HepG2 (cell line): ENCODE measurements around the gene C4orf17. TPM values are rescaled to one million over a fixed set of nuclear protein-coding genes. Genes with fewer than 3 reads are reported as not detected.

ENCODE experiments used
- ATAC-seq: fragments of 200-7000 bp; cut with Tn5 transposase; 3 replicates; pipeline ENCODE4 v1.9.1; 2020; ENCODE audit warnings: mild to moderate bottlenecking, moderate library complexity
- BruUV-seq: library from RNA; stranded (reverse); fragments of 400-500 nt; replicated peaks from 2 replicates; lab custom pipeline; 2021; lab: Mats Ljungman, UMichigan
- CTCF ChIA-PET: fragments of 300-600 bp; formaldehyde crosslinking; extraction: SDS; loops from one replicate; lab custom pipeline; 2021; ENCODE audit warnings: low total read pairs, inconsistent platforms, low intra/inter-chr PET ratio; lab: Yijun Ruan, JAX
- POLR2A ChIA-PET: fragments of 350-600 bp; sonication (Branson Sonifier 250); formaldehyde crosslinking; loops from one replicate; lab custom pipeline; 2020; ENCODE audit warnings: antibody characterized with exemption, inconsistent platforms; lab: Yijun Ruan, JAX
- DNase-seq: peaks from one replicate; pipeline ENCODE4 v3.0.0-alpha.2; 2015; ENCODE audit warnings: low spot score
- FAIRE-seq: peaks from 3 replicates; lab custom pipeline; 2011; peaks lifted over from hg19 to GRCh38; lab: Jason Lieb, UNC
- H2AFZ ChIP-seq: one replicate; pipeline ENCODE4 v1.6.1; 2011; ENCODE audit warnings: low read length, inconsistent platforms
- H3K27ac ChIP-seq: fragments of 300-600 bp; 3 replicates; pipeline ENCODE4 v1.8.0; 2011; ENCODE audit warnings: mixed run types, mild to moderate bottlenecking, mixed read lengths, low read length, inconsistent platforms; ENCODE audit not compliant: insufficient read depth; ENCODE audit errors: extremely low read length
- H3K27me3 ChIP-seq, 2 experiments: fragments of 200-600 bp in 1 of 2; 2 replicates in 1 of 2; 3 replicates in 1 of 2; pipeline versions ENCODE4 v1.6.0 to v1.8.0; 2011; ENCODE audit warnings: low read length in 2 of 2, mild to moderate bottlenecking in 2 of 2, moderate library complexity in 2 of 2, inconsistent platforms in 1 of 2; ENCODE audit not compliant: insufficient read depth in 2 of 2, control insufficient read depth in 1 of 2
- H3K36me3 ChIP-seq, 2 experiments: fragments of 200-600 bp in 1 of 2; replicated peaks in 1 of 2; 2 replicates in 1 of 2; 3 replicates in 1 of 2; pipeline versions ENCODE4 v1.5.1 to v1.8.0; 2011; ENCODE audit warnings: low read length in 2 of 2, inconsistent platforms in 1 of 2; ENCODE audit not compliant: insufficient read depth in 2 of 2, control insufficient read depth in 1 of 2
- H3K4me1 ChIP-seq: 2 replicates; pipeline ENCODE4 v1.5.1; 2012; ENCODE audit warnings: low read length, inconsistent platforms; ENCODE audit not compliant: insufficient read depth
- H3K4me2 ChIP-seq: 2 replicates; pipeline ENCODE4 v1.6.0; 2011; ENCODE audit warnings: low read depth, low read length, inconsistent platforms
- H3K4me3 ChIP-seq, 3 experiments: fragments of 200-600 bp in 1 of 3; sonication (generic), shearing (Covaris generic) in 1 of 3; replicated peaks in 1 of 3; 2 replicates each; pipeline ENCODE4 v1.5.1; 2011 to 2016; ENCODE audit warnings: low read length in 3 of 3, inconsistent platforms in 2 of 3, low read depth in 2 of 3, mild to moderate bottlenecking in 2 of 3, control low read depth in 1 of 3, mixed read lengths in 1 of 3; ENCODE audit not compliant: insufficient read depth in 1 of 3
- H3K79me2 ChIP-seq: one replicate; pipeline ENCODE4 v1.6.1; 2011; ENCODE audit warnings: low read length, inconsistent platforms; ENCODE audit not compliant: insufficient read depth
- H3K9ac ChIP-seq: 2 replicates; pipeline ENCODE4 v1.6.0; 2011; ENCODE audit warnings: mild to moderate bottlenecking, low read depth, low read length, inconsistent platforms; ENCODE audit not compliant: insufficient read depth
- H3K9me3 ChIP-seq: 2 replicates; pipeline ENCODE4 v1.5.1; 2012; ENCODE audit warnings: mild to moderate bottlenecking, low read length
- H4K20me1 ChIP-seq: 2 replicates; pipeline ENCODE4 v1.6.0; 2011; ENCODE audit warnings: inconsistent platforms, mild to moderate bottlenecking, low read length, moderate library complexity; ENCODE audit not compliant: insufficient read depth
- EHMT2 ChIP-seq: fragments of 200-600 bp; sonication (generic); IDR thresholded peaks from 2 replicates; pipeline ENCODE4 v1.7.0; 2017; ENCODE audit warnings: antibody characterized with exemption, low read depth, low read length, borderline replicate concordance
- FOXA1 ChIP-seq, 2 experiments: fragments of 450-650 bp in 1 of 2; sonication (generic) in 1 of 2; formaldehyde crosslinking in 1 of 2; IDR thresholded peaks; 2 replicates each; pipeline versions ENCODE4 v1.4.0 to v1.6.1; 2016 to 2020; ENCODE audit warnings: missing genetic modification reagents in 1 of 2
- FOXA3 ChIP-seq: IDR thresholded peaks from 2 replicates; pipeline ENCODE4 v1.6.1; 2016; ENCODE audit warnings: missing genetic modification reagents, missing compliant biosample characterization
- GATAD2A ChIP-seq: IDR thresholded peaks from 2 replicates; pipeline ENCODE4 v1.6.1; 2016
- KDM5A ChIP-seq: fragments of 200-600 bp; sonication (generic); IDR thresholded peaks from 2 replicates; pipeline ENCODE4 v1.7.0; 2018; ENCODE audit warnings: antibody characterized with exemption, mild to moderate bottlenecking, low read length, borderline replicate concordance
- RXRB ChIP-seq: IDR thresholded peaks from 2 replicates; pipeline ENCODE4 v1.6.1; 2016; ENCODE audit warnings: borderline replicate concordance, missing genetic modification reagents, missing compliant biosample characterization
- STAT5B ChIP-seq: sonication (generic); formaldehyde crosslinking; IDR thresholded peaks from 2 replicates; pipeline ENCODE4 v1.4.0; 2020; ENCODE audit warnings: missing genetic modification reagents
- THAP11 ChIP-seq: IDR thresholded peaks from 2 replicates; pipeline ENCODE4 v1.6.1; 2016; ENCODE audit warnings: missing biosample characterization, missing genetic modification reagents
- ZNF292 ChIP-seq: sonication (generic); formaldehyde crosslinking; IDR thresholded peaks from 2 replicates; pipeline ENCODE4 v1.8.1; 2022; ENCODE audit warnings: mild to moderate bottlenecking, low read depth, missing genetic modification reagents, borderline replicate concordance
- ZNF605 ChIP-seq: sonication (generic); formaldehyde crosslinking; IDR thresholded peaks from 2 replicates; pipeline ENCODE4 v1.8.0; 2022; ENCODE audit warnings: mild to moderate bottlenecking, missing genetic modification reagents
- ZNF883 ChIP-seq: sonication (generic); formaldehyde crosslinking; IDR thresholded peaks from 2 replicates; pipeline ENCODE4 v1.5.1; 2020; ENCODE audit warnings: mild to moderate bottlenecking, missing genetic modification reagents; ENCODE audit errors: not compliant biosample characterization
- ZSCAN25 ChIP-seq: sonication (generic); formaldehyde crosslinking; IDR thresholded peaks from 2 replicates; pipeline ENCODE4 v1.8.0; 2022; ENCODE audit warnings: mild to moderate bottlenecking, missing genetic modification reagents
- WGBS: methylation state at CpG from one replicate; pipeline ENCODE4 v1.1.6; 2017; ENCODE audit warnings: low lambda C conversion rate; 5-methylcytosine and 5-hydroxymethylcytosine counted together
- in situ Hi-C: cut with HindIII; loops from 2 replicates; pipeline ENCODE4 v1.10.0; 2017; ENCODE audit warnings: low pct_unique_long_range_greater_than_20kb; ENCODE audit not compliant: extremely low pct_ligation_motif_present
- intact Hi-C: fragments of 100-400 bp; cut with micrococcal nuclease; formaldehyde crosslinking; loops from one replicate; pipeline ENCODE4 v1.10.0; 2022; ENCODE audit not compliant: unreplicated experiment
- polyA plus RNA-seq, 8 experiments: library from polyadenylated mRNA; depleted of rRNA in 3 of 8; stranded (reverse) in 7 of 8; unstranded in 1 of 8; fragments of >200 nt; fragmentation: Illumina TruSeq in 4 of 8; extraction: Trizol in 4 of 8; gene quantifications; 2 replicates each; pipeline versions ENCODE4 v1.2.1 to v1.2.3, GENCODE V29; 2011 to 2016; ENCODE audit warnings: low read depth in 4 of 8, missing spikeins in 1 of 8, mixed read lengths in 1 of 8; ENCODE audit not compliant: insufficient read depth in 1 of 8
- total RNA-seq, 5 experiments: library from RNA; depleted of rRNA; stranded (reverse); fragments of >200 nt; fragmentation: Illumina TruSeq; extraction: Trizol; gene quantifications; 2 replicates each; pipeline ENCODE4 v1.2.3, GENCODE V29; 2016; ENCODE audit warnings: low read depth in 1 of 5
- TF ChIP-seq, protein P1 (sequence below): sonication (generic); formaldehyde crosslinking; IDR thresholded peaks from 2 replicates; pipeline ENCODE4 v1.5.1; 2020; ENCODE audit warnings: mild to moderate bottlenecking, moderate library complexity, missing genetic modification reagents
- TF ChIP-seq, protein P2 (sequence below): sonication (generic); formaldehyde crosslinking; conservative IDR thresholded peaks from 2 replicates; pipeline ENCODE4 v1.4.0; 2020; ENCODE audit warnings: mild to moderate bottlenecking, missing genetic modification reagents, moderate library complexity

C4orf17 gene
- total and polyA plus RNA-seq, 2 of the 13 experiments (the other 11 are each of a cell fraction or from before 2014, with no cell fraction given) = not detected

DNA sequence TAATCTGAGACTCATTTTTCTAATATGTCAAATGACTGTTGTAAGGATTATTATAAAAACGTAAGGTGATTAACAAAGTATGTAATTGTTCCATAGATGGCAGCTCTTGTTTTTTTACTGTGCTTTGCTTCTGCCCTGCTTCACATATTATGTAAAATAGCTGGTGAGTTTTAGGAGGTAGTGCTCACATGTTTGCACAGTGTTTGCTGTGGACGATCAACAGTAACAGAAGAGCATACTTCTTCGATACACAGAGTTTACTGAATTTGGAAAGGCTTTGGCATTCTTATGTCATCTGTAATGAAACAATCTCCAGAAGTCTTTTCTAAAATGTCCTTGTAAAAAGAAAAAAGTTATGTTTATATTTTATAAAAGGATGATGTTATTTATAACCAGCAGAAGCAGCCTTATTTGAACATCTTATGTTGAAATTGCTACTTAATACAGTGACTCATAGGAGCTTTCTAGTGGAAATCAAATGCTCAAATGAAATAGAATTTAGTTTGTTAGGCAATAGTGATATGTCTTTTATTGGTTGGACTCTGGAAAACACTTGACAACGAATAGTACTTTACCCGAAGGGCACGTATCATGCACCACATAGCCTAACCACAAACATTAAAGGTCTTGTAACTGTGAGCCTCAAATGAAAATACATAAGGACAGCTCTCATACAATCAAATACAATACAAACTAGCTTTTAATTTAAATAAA, 61.9 kb downstream of the C4orf17 start:
- POLR2A ChIA-PET = interaction anchor here (0.7 to 3.9 kb wide), 2 partner anchors 9 to 378 kb away, joined by 3 to 44 read pairs; partner anchors contain the start of genes H2AZ1 and TRMT10A
- H3K9ac ChIP-seq = no peak overlapping the region
- in situ Hi-C loops = no loop called here
- 7% methylated on average over 6 of the region's 6 CpGs for WGBS
- H3K4me2 ChIP-seq = peak overlapping the region; percentile 65
- no peak for TF ChIP-seq STAT5B (CRISPR knock-in tag)
- 0 out of 2 replicates have a peak, but pooled peaks have one; percentile 21 for TF ChIP-seq GATAD2A (CRISPR knock-in tag)
- TF ChIP-seq, protein P1, sequence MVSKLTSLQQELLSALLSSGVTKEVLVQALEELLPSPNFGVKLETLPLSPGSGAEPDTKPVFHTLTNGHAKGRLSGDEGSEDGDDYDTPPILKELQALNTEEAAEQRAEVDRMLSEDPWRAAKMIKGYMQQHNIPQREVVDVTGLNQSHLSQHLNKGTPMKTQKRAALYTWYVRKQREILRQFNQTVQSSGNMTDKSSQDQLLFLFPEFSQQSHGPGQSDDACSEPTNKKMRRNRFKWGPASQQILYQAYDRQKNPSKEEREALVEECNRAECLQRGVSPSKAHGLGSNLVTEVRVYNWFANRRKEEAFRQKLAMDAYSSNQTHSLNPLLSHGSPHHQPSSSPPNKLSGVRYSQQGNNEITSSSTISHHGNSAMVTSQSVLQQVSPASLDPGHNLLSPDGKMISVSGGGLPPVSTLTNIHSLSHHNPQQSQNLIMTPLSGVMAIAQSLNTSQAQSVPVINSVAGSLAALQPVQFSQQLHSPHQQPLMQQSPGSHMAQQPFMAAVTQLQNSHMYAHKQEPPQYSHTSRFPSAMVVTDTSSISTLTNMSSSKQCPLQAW (CRISPR knock-in tag) = no peak
- TF ChIP-seq THAP11 (CRISPR knock-in tag) = no peak
- no peak for TF ChIP-seq FOXA1 (IDR thresholded peaks at IDR 0.05)
- TF ChIP-seq FOXA1 (CRISPR knock-in tag; IDR thresholded peaks at IDR 0.05) = 0 out of 2 replicates have a peak, but pooled peaks have one; percentile 19
- no peak for TF ChIP-seq ZNF605 (CRISPR knock-in tag)
- TF ChIP-seq ZNF883 (CRISPR knock-in tag) = no peak
- peak; percentile 36; the same call in 1 of the 2 replicates for TF ChIP-seq ZNF292 (CRISPR knock-in tag)
- 0 out of 2 replicates have a peak, but pooled peaks have one; percentile 24 for TF ChIP-seq KDM5A
- TF ChIP-seq FOXA3 (CRISPR knock-in tag) = 0 out of 2 replicates have a peak, but pooled peaks have one; percentile 11
- TF ChIP-seq, protein P2, sequence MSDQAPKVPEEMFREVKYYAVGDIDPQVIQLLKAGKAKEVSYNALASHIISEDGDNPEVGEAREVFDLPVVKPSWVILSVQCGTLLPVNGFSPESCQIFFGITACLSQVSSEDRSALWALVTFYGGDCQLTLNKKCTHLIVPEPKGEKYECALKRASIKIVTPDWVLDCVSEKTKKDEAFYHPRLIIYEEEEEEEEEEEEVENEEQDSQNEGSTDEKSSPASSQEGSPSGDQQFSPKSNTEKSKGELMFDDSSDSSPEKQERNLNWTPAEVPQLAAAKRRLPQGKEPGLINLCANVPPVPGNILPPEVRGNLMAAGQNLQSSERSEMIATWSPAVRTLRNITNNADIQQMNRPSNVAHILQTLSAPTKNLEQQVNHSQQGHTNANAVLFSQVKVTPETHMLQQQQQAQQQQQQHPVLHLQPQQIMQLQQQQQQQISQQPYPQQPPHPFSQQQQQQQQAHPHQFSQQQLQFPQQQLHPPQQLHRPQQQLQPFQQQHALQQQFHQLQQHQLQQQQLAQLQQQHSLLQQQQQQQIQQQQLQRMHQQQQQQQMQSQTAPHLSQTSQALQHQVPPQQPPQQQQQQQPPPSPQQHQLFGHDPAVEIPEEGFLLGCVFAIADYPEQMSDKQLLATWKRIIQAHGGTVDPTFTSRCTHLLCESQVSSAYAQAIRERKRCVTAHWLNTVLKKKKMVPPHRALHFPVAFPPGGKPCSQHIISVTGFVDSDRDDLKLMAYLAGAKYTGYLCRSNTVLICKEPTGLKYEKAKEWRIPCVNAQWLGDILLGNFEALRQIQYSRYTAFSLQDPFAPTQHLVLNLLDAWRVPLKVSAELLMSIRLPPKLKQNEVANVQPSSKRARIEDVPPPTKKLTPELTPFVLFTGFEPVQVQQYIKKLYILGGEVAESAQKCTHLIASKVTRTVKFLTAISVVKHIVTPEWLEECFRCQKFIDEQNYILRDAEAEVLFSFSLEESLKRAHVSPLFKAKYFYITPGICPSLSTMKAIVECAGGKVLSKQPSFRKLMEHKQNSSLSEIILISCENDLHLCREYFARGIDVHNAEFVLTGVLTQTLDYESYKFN (CRISPR knock-in tag) = 0 out of 2 replicates have a peak, but pooled peaks have one; percentile 43
- no peak for TF ChIP-seq ZSCAN25 (CRISPR knock-in tag)
- TF ChIP-seq EHMT2 = no peak
- 0 out of 2 replicates have a peak, but pooled peaks have one; percentile 21 for TF ChIP-seq RXRB (CRISPR knock-in tag)
- TF ChIP-seq, all 625 proteins: peak for 7
- H2AFZ ChIP-seq = peak overlapping the region; percentile 52
- H3K4me1 ChIP-seq = peaks cover 41% of the 10 kb centered on the region
- intact Hi-C loops = no loop called here
- peaks cover 26% of the 10 kb centered on the region for H3K79me2 ChIP-seq
- ATAC-seq (peak; percentile 62), DNase-seq (no peak), FAIRE-seq (no peak)
- CTCF ChIA-PET = no interaction called here
- peak overlapping the region; percentile 87 for H3K27ac ChIP-seq
- H3K9me3 ChIP-seq = no peaks in the 10 kb centered on the region
- no TSS peak for BruUV-seq
- no peaks in the 10 kb centered on the region for H3K36me3 ChIP-seq
- H4K20me1 ChIP-seq = no peaks in the 10 kb centered on the region
- H3K27me3 ChIP-seq = no peaks in the 10 kb centered on the region
- H3K4me3 ChIP-seq = peak overlapping the region; percentile 24 to 43 (median 34); a peak in 5 of 6 replicates
